Ascending aorta (tissue), 2 donors: ENCODE data around the gene SAMD14. TPM values are rescaled to one million over a fixed set of nuclear protein-coding genes. Genes with fewer than 3 reads are reported as not detected.

Source experiments
- DNase-seq, 2 donors: peaks; one replicate each; pipeline ENCODE4 v3.0.0-alpha.2; 2019; ENCODE audit warnings: low spot score in 2 of 2
- H3K27ac ChIP-seq, 2 donors: fragments of 200-600 bp; sonication (generic); one replicate each; pipeline ENCODE4 v1.5.1; 2016 to 2017; ENCODE audit warnings: mild to moderate bottlenecking in 1 of 2
- H3K27me3 ChIP-seq: fragments of 200-600 bp; sonication (generic); one replicate; pipeline ENCODE4 v1.5.1; 2017
- H3K36me3 ChIP-seq, 2 donors: fragments of 200-600 bp; sonication (generic); one replicate each; pipeline ENCODE4 v1.5.1; 2016
- H3K4me1 ChIP-seq, 2 donors: fragments of 200-600 bp; sonication (generic); one replicate each; pipeline ENCODE4 v1.5.1; 2016 to 2017; ENCODE audit warnings: mild to moderate bottlenecking in 1 of 2
- H3K4me3 ChIP-seq, 2 donors: fragments of 200-600 bp; sonication (generic); one replicate each; pipeline ENCODE4 v1.5.1; 2016 to 2017; ENCODE audit warnings: mild to moderate bottlenecking in 1 of 2
- H3K9me3 ChIP-seq, 2 donors: fragments of 200-600 bp; sonication (generic); one replicate each; pipeline ENCODE4 v1.5.1; 2016
- CTCF ChIP-seq, 3 experiments: fragments of 200-600 bp in 2 of 3; fragments of 450-650 bp in 1 of 3; sonication (generic) in 2 of 3; IDR thresholded peaks; one replicate each; pipeline ENCODE4 v1.5.1; 2016 to 2019; ENCODE audit warnings: antibody characterized with exemption in 3 of 3, mild to moderate bottlenecking in 1 of 3, moderate library complexity in 1 of 3
- intact Hi-C: fragments of 100-400 bp; cut with DNase I; formaldehyde crosslinking; loops from one replicate; pipeline ENCODE4 v1.15.1; 2023
- total RNA-seq: library from RNA; depleted of rRNA; stranded (reverse); fragments of >200 nt; gene quantifications from one replicate; pipeline ENCODE4 v1.1.0, GENCODE V29; 2016

The SAMD14 gene
- total RNA-seq, 1 donor from 2014 or later, result 3.2 TPM

GRCh38 chr17:50096092-50096491 is 33.9 kb downstream of the SAMD14 start:
- H3K27ac ChIP-seq, result peak overlapping the region; percentile 75 to 87
- DNase-seq, result no peak
- peak overlapping the region; percentile 78 to 84 for H3K4me3 ChIP-seq
- no peaks in the 10 kb centered on the region for H3K9me3 ChIP-seq
- peaks cover 7 to 22% of the 10 kb centered on the region in 2 donors for H3K4me1 ChIP-seq
- TF ChIP-seq CTCF (IDR thresholded peaks at IDR 0.05), result no peak
- peaks cover 24 to 33% of the 10 kb centered on the region in 2 donors for H3K36me3 ChIP-seq
- intact Hi-C loops, result loop anchor here (5.0 kb wide), 1 partner anchor 51 kb away; no protein-coding TSS in a partner anchor
- H3K27me3 ChIP-seq, result no peaks in the 10 kb centered on the region

GRCh38 chr17:50095626-50096037 is 34.3 kb downstream of the SAMD14 start:
- Histone ChIP-seq H3K27me3 (no peaks in the 10 kb centered on the region), H3K27ac (peak overlapping the region; percentile 75 to 87), H3K36me3 (peaks cover 25 to 33% of the 10 kb centered on the region in 2 donors), H3K4me3 (peak overlapping the region; percentile 78 to 84), H3K9me3 (no peaks in the 10 kb centered on the region), H3K4me1 (peaks cover 6 to 20% of the 10 kb centered on the region in 2 donors)
- TF ChIP-seq CTCF (IDR thresholded peaks at IDR 0.05), result peak in 1 of 3 experiments; percentile 8
- intact Hi-C loops, result loop anchor here (1.0 to 5.0 kb wide), 3 partner anchors 16 to 65 kb away; no protein-coding TSS in a partner anchor
- no peak for DNase-seq

- H3K4me3 ChIP-seq, result peak within 1 kb of the TSS; percentile 78 to 84
- no peak for TF ChIP-seq CTCF (IDR thresholded peaks at IDR 0.05)
- peaks cover 30 to 39% of the 10 kb centered on the region in 2 donors for H3K36me3 ChIP-seq
- no peaks in the 10 kb centered on the region for H3K9me3 ChIP-seq
- peak; percentile 90 to 98 for DNase-seq
- H3K27me3 ChIP-seq, result no peaks in the 10 kb centered on the region
- peak within 1 kb of the TSS; percentile 75 to 87 for H3K27ac ChIP-seq
- H3K4me1 ChIP-seq, result peaks cover 6 to 16% of the 10 kb centered on the region in 2 donors
- intact Hi-C loops, result loop anchor here (1.0 to 5.0 kb wide), 4 partner anchors 16 to 202 kb away; no protein-coding TSS in a partner anchor
Measured at GRCh38 chr17:50094753-50095619, 35.0 kb downstream of the SAMD14 start, which contains the start of gene PDK2. PDK2 (plus strand) TSS chr17:50095351; CDS start chr17:50095436, 85 bp downstream.

GRCh38 chr17:50094243-50094752 is 35.7 kb downstream of the SAMD14 start:
- Histone ChIP-seq H3K4me3 (peak overlapping the region; percentile 78 to 84), H3K9me3 (no peaks in the 10 kb centered on the region), H3K4me1 (peaks cover 6 to 14% of the 10 kb centered on the region in 2 donors), H3K27me3 (no peaks in the 10 kb centered on the region), H3K27ac (peak overlapping the region; percentile 62 to 73), H3K36me3 (peaks cover 34 to 45% of the 10 kb centered on the region in 2 donors)
- intact Hi-C loops, result loop anchor here (1.0 to 2.0 kb wide), 2 partner anchors 67 to 203 kb away; no protein-coding TSS in a partner anchor
- TF ChIP-seq CTCF (IDR thresholded peaks at IDR 0.05), result peak; percentile 85 to 87 (median 87)
- DNase-seq, result peak; percentile 44 to 95

- no peak for TF ChIP-seq CTCF (IDR thresholded peaks at IDR 0.05)
- peaks cover 6 to 14% of the 10 kb centered on the region in 2 donors for H3K4me1 ChIP-seq
- no peaks in the 10 kb centered on the region for H3K27me3 ChIP-seq
- no peaks in the 10 kb centered on the region for H3K9me3 ChIP-seq
- no peak for DNase-seq
- H3K36me3 ChIP-seq, result peaks cover 35 to 45% of the 10 kb centered on the region in 2 donors
- peak overlapping the region; percentile 62 to 73 for H3K27ac ChIP-seq
- no peak overlapping the region for H3K4me3 ChIP-seq
- intact Hi-C loops, result loop anchor here (1.0 to 2.0 kb wide), 2 partner anchors 67 to 203 kb away; no protein-coding TSS in a partner anchor
Measured at GRCh38 chr17:50093807-50094206, 36.2 kb downstream of the SAMD14 start.
